Smooth muscle cell of the brain vasculature (primary cell): ENCODE data around the gene CEP70.
"Not testable (repeated sequence)": the region's sequence is repeated elsewhere in the genome, so short reads cannot be mapped to it uniquely, and the experiment has no call there.

Experiments used
- DNase-seq: peaks from one replicate; pipeline ENCODE4 v3.0.0-alpha.2; 2012; ENCODE audit warnings: low read depth, low spot score

The CEP70 gene

GRCh38 chr3:138469874-138470273, 124.2 kb downstream of the CEP70 start:
- DNase-seq, result no peak

- no peak for DNase-seq
Observed at GRCh38 chr3:138468886-138469285, 125.2 kb downstream of the CEP70 start.

- no peak for DNase-seq
Observed at GRCh38 chr3:138468451-138468850, 125.6 kb downstream of the CEP70 start.

GRCh38 chr3:138467931-138468330, 126.1 kb downstream of the CEP70 start:
- no peak for DNase-seq

GRCh38 chr3:138465925-138466324, 128.1 kb downstream of the CEP70 start:
- DNase-seq, result no peak

- no peak for DNase-seq
Observed at GRCh38 chr3:138465451-138465850, 128.6 kb downstream of the CEP70 start.

GRCh38 chr3:138464491-138464860, 129.6 kb downstream of the CEP70 start:
- no peak for DNase-seq

GRCh38 chr3:138463724-138464490, 130.2 kb downstream of the CEP70 start:
- no peak for DNase-seq

GRCh38 chr3:138461896-138462295, 132.2 kb downstream of the CEP70 start:
- DNase-seq, result no peak

- DNase-seq, result no peak
Observed at GRCh38 chr3:138461246-138461645, 132.8 kb downstream of the CEP70 start.

GRCh38 chr3:138460536-138461205, 133.4 kb downstream of the CEP70 start:
- DNase-seq, result no peak

- no peak for DNase-seq
Observed at GRCh38 chr3:138459619-138460535, 134.2 kb downstream of the CEP70 start.

GRCh38 chr3:138458774-138459499, 135.1 kb downstream of the CEP70 start:
- DNase-seq, result no peak

- no peak for DNase-seq
Observed at GRCh38 chr3:138457863-138458735, 136.0 kb downstream of the CEP70 start.

- DNase-seq, result no peak
Observed at GRCh38 chr3:138456961-138457862, 136.8 kb downstream of the CEP70 start.

GRCh38 chr3:138455801-138456716, 138.0 kb downstream of the CEP70 start:
- DNase-seq, result no peak

- not testable (repeated sequence) for DNase-seq
Observed at GRCh38 chr3:138453940-138454339, 140.1 kb downstream of the CEP70 start.

- DNase-seq, result no peak
Observed at GRCh38 chr3:138452436-138452835, 141.6 kb downstream of the CEP70 start.
